ENCODE measurements around the gene TOGARAM2.
A peak's percentile ranks its signal among the peaks of the same experiment; 100 is the strongest.

Gene TOGARAM2

GRCh38 chr2:29013057-29013780 is 32.1 kb downstream of the TOGARAM2 start:
- peaks cover 2% of the 10 kb centered on the region for H3K27me3 Mint-ChIP-seq
- H3K36me3 Mint-ChIP-seq = no peaks in the 10 kb centered on the region
- DNase-seq (ENCODE audit: low spot score in 2 of 2) (no peak), ATAC-seq (ENCODE audit: low read depth) (no peak)
- no peak overlapping the region for H3K4me3 Mint-ChIP-seq
- H3K9me3 Mint-ChIP-seq = no peaks in the 10 kb centered on the region
- peaks cover 28% of the 10 kb centered on the region for H3K4me1 Mint-ChIP-seq
- no peak overlapping the region for H3K27ac Mint-ChIP-seq

GRCh38 chr2:29014331-29014730 is 33.2 kb downstream of the TOGARAM2 start:
- H3K4me1 Mint-ChIP-seq = peaks cover 28% of the 10 kb centered on the region
- ATAC-seq (ENCODE audit: low read depth) = no peak
- no peak for DNase-seq (ENCODE audit: low spot score in 2 of 2)
- H3K27ac Mint-ChIP-seq = peak overlapping the region; percentile 73
- no peaks in the 10 kb centered on the region for H3K27me3 Mint-ChIP-seq
- no peaks in the 10 kb centered on the region for H3K36me3 Mint-ChIP-seq
- H3K9me3 Mint-ChIP-seq = no peaks in the 10 kb centered on the region
- peak overlapping the region; percentile 66 for H3K4me3 Mint-ChIP-seq

GRCh38 chr2:29014811-29015421 is 33.8 kb downstream of the TOGARAM2 start:
- peak overlapping the region; percentile 66 for H3K4me3 Mint-ChIP-seq
- ATAC-seq (ENCODE audit: low read depth) (peak; percentile 57), DNase-seq (ENCODE audit: low spot score in 2 of 2) (no peak)
- no peaks in the 10 kb centered on the region for H3K36me3 Mint-ChIP-seq
- peaks cover 28% of the 10 kb centered on the region for H3K4me1 Mint-ChIP-seq
- no peaks in the 10 kb centered on the region for H3K9me3 Mint-ChIP-seq
- no peaks in the 10 kb centered on the region for H3K27me3 Mint-ChIP-seq
- peak overlapping the region; percentile 73 for H3K27ac Mint-ChIP-seq

- ATAC-seq (ENCODE audit: low read depth) = no peak
- Mint-ChIP-seq H3K27ac (no peak overlapping the region), H3K9me3 (no peaks in the 10 kb centered on the region), H3K27me3 (no peaks in the 10 kb centered on the region), H3K36me3 (no peaks in the 10 kb centered on the region), H3K4me1 (peaks cover 28% of the 10 kb centered on the region), H3K4me3 (peak overlapping the region; percentile 3)
- DNase-seq (ENCODE audit: low spot score in 2 of 2) = no peak
Measured at GRCh38 chr2:29015701-29016470, 34.8 kb downstream of the TOGARAM2 start.

- Mint-ChIP-seq H3K4me1 (peaks cover 25% of the 10 kb centered on the region), H3K4me3 (no peak overlapping the region), H3K9me3 (no peaks in the 10 kb centered on the region), H3K27ac (no peak overlapping the region), H3K27me3 (no peaks in the 10 kb centered on the region), H3K36me3 (no peaks in the 10 kb centered on the region)
- ATAC-seq (ENCODE audit: low read depth) (no peak), DNase-seq (ENCODE audit: low spot score in 2 of 2) (no peak)
Measured at GRCh38 chr2:29016504-29016903, 35.4 kb downstream of the TOGARAM2 start.

GRCh38 chr2:29017716-29018435 is 36.8 kb downstream of the TOGARAM2 start:
- Mint-ChIP-seq H3K4me1 (peaks cover 21% of the 10 kb centered on the region), H3K4me3 (no peak overlapping the region), H3K27me3 (no peaks in the 10 kb centered on the region), H3K27ac (no peak overlapping the region), H3K9me3 (no peaks in the 10 kb centered on the region), H3K36me3 (no peaks in the 10 kb centered on the region)
- ATAC-seq (ENCODE audit: low read depth) (no peak), DNase-seq (ENCODE audit: low spot score in 2 of 2) (no peak)

- DNase-seq (ENCODE audit: low spot score in 2 of 2) (no peak), ATAC-seq (ENCODE audit: low read depth) (no peak)
- no peak overlapping the region for H3K27ac Mint-ChIP-seq
- no peaks in the 10 kb centered on the region for H3K36me3 Mint-ChIP-seq
- peaks cover under 1% of the 10 kb centered on the region for H3K4me1 Mint-ChIP-seq
- no peaks in the 10 kb centered on the region for H3K27me3 Mint-ChIP-seq
- no peak overlapping the region for H3K4me3 Mint-ChIP-seq
- no peaks in the 10 kb centered on the region for H3K9me3 Mint-ChIP-seq
Measured at GRCh38 chr2:29021886-29022285, 40.8 kb downstream of the TOGARAM2 start.

GRCh38 chr2:29022679-29023078 is 41.6 kb downstream of the TOGARAM2 start:
- no peaks in the 10 kb centered on the region for H3K27me3 Mint-ChIP-seq
- no peaks in the 10 kb centered on the region for H3K36me3 Mint-ChIP-seq
- H3K9me3 Mint-ChIP-seq = no peaks in the 10 kb centered on the region
- H3K4me1 Mint-ChIP-seq = no peaks in the 10 kb centered on the region
- H3K4me3 Mint-ChIP-seq = no peak overlapping the region
- DNase-seq (ENCODE audit: low spot score in 2 of 2) = no peak
- no peak for ATAC-seq (ENCODE audit: low read depth)
- no peak overlapping the region for H3K27ac Mint-ChIP-seq

- DNase-seq (ENCODE audit: low spot score in 2 of 2) (no peak), ATAC-seq (ENCODE audit: low read depth) (no peak)
- H3K4me1 Mint-ChIP-seq = no peaks in the 10 kb centered on the region
- H3K27ac Mint-ChIP-seq = no peak overlapping the region
- no peaks in the 10 kb centered on the region for H3K27me3 Mint-ChIP-seq
- H3K36me3 Mint-ChIP-seq = no peaks in the 10 kb centered on the region
- no peak overlapping the region for H3K4me3 Mint-ChIP-seq
- H3K9me3 Mint-ChIP-seq = no peaks in the 10 kb centered on the region
Measured at GRCh38 chr2:29023188-29023587, 42.1 kb downstream of the TOGARAM2 start.

GRCh38 chr2:29024882-29025430 is 43.9 kb downstream of the TOGARAM2 start:
- ATAC-seq (ENCODE audit: low read depth) (no peak), DNase-seq (ENCODE audit: low spot score in 2 of 2) (no peak)
- Mint-ChIP-seq H3K9me3 (no peaks in the 10 kb centered on the region), H3K27ac (no peak overlapping the region), H3K4me3 (no peak overlapping the region), H3K4me1 (no peaks in the 10 kb centered on the region), H3K27me3 (no peaks in the 10 kb centered on the region), H3K36me3 (no peaks in the 10 kb centered on the region)

GRCh38 chr2:29025711-29026110 is 44.6 kb downstream of the TOGARAM2 start:
- ATAC-seq (ENCODE audit: low read depth) = no peak
- H3K36me3 Mint-ChIP-seq = no peaks in the 10 kb centered on the region
- H3K27ac Mint-ChIP-seq = no peak overlapping the region
- no peak overlapping the region for H3K4me3 Mint-ChIP-seq
- H3K27me3 Mint-ChIP-seq = no peaks in the 10 kb centered on the region
- DNase-seq (ENCODE audit: low spot score in 2 of 2) = no peak
- H3K4me1 Mint-ChIP-seq = no peaks in the 10 kb centered on the region
- H3K9me3 Mint-ChIP-seq = no peaks in the 10 kb centered on the region

GRCh38 chr2:29031046-29031445 is 49.9 kb downstream of the TOGARAM2 start:
- no peaks in the 10 kb centered on the region for H3K36me3 Mint-ChIP-seq

GRCh38 chr2:29032189-29032588 is 51.1 kb downstream of the TOGARAM2 start:
- no peak overlapping the region for H3K4me3 Mint-ChIP-seq
- no peak for ATAC-seq (ENCODE audit: low read depth)
- H3K9me3 Mint-ChIP-seq = no peaks in the 10 kb centered on the region
- H3K27me3 Mint-ChIP-seq = no peaks in the 10 kb centered on the region
- no peak overlapping the region for H3K27ac Mint-ChIP-seq
- no peaks in the 10 kb centered on the region for H3K36me3 Mint-ChIP-seq
- H3K4me1 Mint-ChIP-seq = no peaks in the 10 kb centered on the region
- DNase-seq (ENCODE audit: low spot score in 2 of 2) = no peak

More at GRCh38 chr2:29031046-29031445, 49.9 kb downstream of the TOGARAM2 start:
- Mint-ChIP-seq H3K4me1 (no peaks in the 10 kb centered on the region), H3K27ac (no peak overlapping the region), H3K9me3 (no peaks in the 10 kb centered on the region), H3K27me3 (no peaks in the 10 kb centered on the region), H3K4me3 (no peak overlapping the region)
- DNase-seq (ENCODE audit: low spot score in 2 of 2) = no peak
- ATAC-seq (ENCODE audit: low read depth) = no peak

- H3K4me1 Mint-ChIP-seq = no peaks in the 10 kb centered on the region
- no peak overlapping the region for H3K4me3 Mint-ChIP-seq
- no peaks in the 10 kb centered on the region for H3K36me3 Mint-ChIP-seq
- H3K9me3 Mint-ChIP-seq = no peaks in the 10 kb centered on the region
- H3K27me3 Mint-ChIP-seq = no peaks in the 10 kb centered on the region
- DNase-seq (ENCODE audit: low spot score in 2 of 2) (no peak), ATAC-seq (ENCODE audit: low read depth) (no peak)
- H3K27ac Mint-ChIP-seq = no peak overlapping the region
Measured at GRCh38 chr2:29033172-29033571, 52.1 kb downstream of the TOGARAM2 start.

Data from memory B cell (primary cell).